GM10248 (cell line): ENCODE results near the gene PPP5C.

Source experiments
- CTCF ChIA-PET: fragments of 300-600 bp; sonication (Branson Sonifier 250); formaldehyde crosslinking; extraction: SDS; loops from one replicate; lab custom pipeline; 2021; ENCODE audit warnings: antibody characterized with exemption; lab: Yijun Ruan, JAX
- POLR2A ChIA-PET: fragments of 350-650 bp; sonication (Branson Sonifier 250); formaldehyde crosslinking; extraction: SDS; loops from one replicate; lab custom pipeline; 2020; ENCODE audit warnings: antibody characterized with exemption; lab: Yijun Ruan, JAX
- DNase-seq: peaks from one replicate; pipeline ENCODE4 v3.0.0; 2012; ENCODE audit errors: extremely low spot score
- TF ChIP-seq, protein P1 (sequence below): IDR thresholded peaks from 2 replicates; pipeline ENCODE4 v1.5.1; 2012; ENCODE audit warnings: mild to moderate bottlenecking, low read depth; ENCODE audit errors: extremely low read depth, missing control alignments, control extremely low read depth

PPP5C gene

DNA sequence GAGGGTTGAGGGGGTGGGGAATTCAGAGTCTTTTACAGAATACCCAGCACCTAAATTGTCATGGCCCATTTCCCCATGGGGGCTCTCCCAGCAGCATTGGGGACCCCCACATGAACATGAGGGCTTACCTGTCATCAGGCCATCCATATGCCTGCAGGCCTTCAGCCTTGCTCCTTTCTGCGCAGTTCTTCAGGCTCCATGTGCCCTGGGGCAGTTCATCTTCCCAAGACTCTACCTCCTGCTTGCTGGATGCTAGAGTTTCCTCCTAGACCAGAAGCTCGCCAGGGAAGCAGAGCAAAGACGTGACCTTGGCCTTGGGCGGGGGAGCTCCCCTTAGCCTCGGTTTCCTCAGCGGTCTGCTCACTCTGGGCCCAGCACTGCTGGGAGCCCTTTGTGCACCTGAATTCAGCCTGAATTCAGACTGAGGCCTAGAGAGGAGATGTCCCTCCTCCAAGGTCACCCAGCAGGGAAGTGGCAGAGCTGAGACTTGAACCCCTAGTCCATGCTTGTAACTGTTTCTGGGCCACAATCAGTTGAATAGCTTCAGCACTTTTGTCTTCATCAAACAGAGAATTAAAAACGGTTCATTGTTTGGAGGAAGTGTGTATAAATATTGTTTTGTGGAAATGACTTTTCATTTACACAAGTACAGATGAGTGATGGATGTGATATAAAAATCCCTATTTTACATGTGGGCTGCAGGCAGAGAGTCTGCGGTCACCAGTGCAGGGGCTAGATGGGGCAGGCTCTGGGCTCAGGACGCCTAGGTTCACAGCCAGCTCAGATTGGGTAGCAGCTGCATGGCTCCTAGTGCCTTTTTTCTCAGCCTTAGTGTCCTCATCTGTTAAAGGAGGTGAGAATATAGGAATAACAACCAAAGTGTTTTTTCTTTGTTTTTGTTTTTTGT, 9.5 kb downstream of the PPP5C start:
- ChIA-PET CTCF (interaction anchor here (1.2 to 5.5 kb wide), 6 partner anchors 9 to 45 kb away, joined by 3 to 31 read pairs (median 4); partner anchors contain the start of gene PPP5C), POLR2A (interaction anchor here (0.6 kb wide), 1 partner anchor 14 kb away, joined by 5 read pairs; no protein-coding TSS in a partner anchor)
- TF ChIP-seq, protein P1, sequence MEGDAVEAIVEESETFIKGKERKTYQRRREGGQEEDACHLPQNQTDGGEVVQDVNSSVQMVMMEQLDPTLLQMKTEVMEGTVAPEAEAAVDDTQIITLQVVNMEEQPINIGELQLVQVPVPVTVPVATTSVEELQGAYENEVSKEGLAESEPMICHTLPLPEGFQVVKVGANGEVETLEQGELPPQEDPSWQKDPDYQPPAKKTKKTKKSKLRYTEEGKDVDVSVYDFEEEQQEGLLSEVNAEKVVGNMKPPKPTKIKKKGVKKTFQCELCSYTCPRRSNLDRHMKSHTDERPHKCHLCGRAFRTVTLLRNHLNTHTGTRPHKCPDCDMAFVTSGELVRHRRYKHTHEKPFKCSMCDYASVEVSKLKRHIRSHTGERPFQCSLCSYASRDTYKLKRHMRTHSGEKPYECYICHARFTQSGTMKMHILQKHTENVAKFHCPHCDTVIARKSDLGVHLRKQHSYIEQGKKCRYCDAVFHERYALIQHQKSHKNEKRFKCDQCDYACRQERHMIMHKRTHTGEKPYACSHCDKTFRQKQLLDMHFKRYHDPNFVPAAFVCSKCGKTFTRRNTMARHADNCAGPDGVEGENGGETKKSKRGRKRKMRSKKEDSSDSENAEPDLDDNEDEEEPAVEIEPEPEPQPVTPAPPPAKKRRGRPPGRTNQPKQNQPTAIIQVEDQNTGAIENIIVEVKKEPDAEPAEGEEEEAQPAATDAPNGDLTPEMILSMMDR = no peak
- no peak for DNase-seq

DNA sequence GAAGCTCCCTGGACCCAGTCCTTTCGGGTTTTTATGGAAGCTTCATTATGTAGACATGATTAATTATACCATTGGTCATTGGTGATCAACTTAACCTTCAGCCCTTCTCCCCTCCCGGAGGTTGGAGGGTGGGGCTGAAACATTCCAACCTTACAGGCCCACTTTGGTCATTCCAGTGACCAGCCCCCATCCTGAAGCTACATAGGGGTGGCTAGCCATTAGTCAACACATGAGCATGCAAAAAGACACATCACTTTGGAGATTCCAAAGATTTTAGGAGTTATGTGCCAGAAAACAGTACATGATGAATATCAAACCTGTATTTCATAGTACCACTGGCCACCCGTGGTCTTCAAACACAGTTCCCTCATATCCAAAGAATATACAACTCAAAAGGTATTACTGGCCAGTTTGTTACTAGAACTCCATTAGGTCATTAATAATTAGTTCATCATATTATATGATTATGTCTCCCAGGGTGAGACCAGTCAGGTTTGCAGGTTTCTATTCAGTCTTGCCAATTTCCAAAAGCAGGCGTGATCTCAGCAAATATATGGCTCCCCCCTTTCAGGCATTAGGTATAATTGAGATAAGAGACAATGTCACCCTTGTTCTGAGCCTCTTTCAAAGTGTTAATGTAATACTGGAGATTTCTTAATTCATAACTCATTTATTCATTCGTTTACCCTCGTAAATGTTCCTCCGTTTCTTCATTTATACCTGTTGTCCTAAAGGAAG, 11.1 kb downstream of the PPP5C start:
- CTCF ChIA-PET = interaction anchor here (1.5 to 5.5 kb wide), 2 partner anchors 11 to 38 kb away, joined by 4 to 31 read pairs; partner anchors contain the start of gene PPP5C
- no peak for DNase-seq
- TF ChIP-seq, protein P1 = no peak
- POLR2A ChIA-PET = no interaction called here

DNA sequence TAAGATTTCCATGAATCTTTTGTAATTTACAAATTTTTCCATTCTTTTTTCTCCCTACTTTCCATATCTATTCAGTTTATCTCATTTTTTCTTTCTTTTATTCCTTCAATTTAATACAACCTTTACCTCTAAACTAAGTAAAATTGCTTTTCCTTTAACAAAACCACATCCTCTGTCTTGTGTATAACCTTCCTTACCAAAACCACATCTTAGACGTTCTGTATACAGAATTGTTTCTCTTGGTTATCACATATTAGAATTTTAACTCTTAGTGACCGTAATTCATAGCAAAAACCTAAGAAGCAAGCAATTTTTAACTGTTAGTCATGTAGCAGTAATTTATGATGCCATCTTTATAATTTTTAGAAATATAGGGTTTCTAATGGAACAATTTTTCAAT, 15.0 kb downstream of the PPP5C start:
- TF ChIP-seq, protein P1 = no peak
- DNase-seq = no peak
- POLR2A ChIA-PET = interaction anchor here (0.6 kb wide), 1 partner anchor 14 kb away, joined by 3 read pairs; no protein-coding TSS in a partner anchor
- CTCF ChIA-PET = no interaction called here

DNA sequence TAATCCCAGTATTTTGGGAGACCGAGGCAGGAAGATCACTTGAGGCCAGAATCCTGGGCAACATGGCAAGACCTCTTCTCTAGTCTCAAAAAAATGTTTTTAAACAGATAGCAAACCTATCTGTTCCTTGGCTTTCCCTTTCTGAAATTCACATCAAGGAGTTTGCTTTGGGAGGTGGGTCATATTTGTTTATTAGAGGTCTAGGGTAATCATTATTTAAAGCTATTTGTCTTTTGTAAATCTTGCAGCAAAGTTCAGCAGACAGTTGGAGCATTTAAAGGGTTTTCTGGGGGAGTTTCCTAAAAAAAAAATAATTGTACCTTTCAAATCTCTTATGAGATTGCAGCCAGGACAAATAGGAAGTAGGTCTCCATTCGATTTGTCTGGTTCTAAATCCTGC, 17.5 kb downstream of the PPP5C start:
- TF ChIP-seq, protein P1 = no peak
- DNase-seq = no peak
- ChIA-PET POLR2A (no interaction called here), CTCF (interaction anchor here (0.9 to 2.3 kb wide), 6 partner anchors 10 to 149 kb away, joined by 3 to 6 read pairs (median 4); partner anchors contain the start of gene PPP5C)

DNA sequence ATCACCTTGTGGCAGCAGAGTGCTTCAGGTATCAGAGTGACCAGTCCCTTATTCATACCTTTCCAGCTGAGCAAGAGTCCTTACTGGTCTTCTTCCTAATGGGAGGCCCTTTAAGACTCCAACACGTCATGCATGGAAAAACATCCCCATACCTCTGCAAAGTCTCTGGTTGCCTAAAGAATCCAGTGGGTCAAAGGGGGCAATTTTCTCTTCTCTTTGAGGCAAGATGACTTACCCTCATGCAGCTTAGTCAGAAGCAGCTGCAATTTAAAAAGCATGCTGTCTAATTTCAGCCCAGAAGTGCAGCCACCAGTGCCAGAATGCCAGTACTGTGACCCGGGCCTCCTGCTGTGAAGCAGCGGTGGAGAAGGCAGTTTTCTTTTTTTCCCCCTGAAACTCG, 18.7 kb downstream of the PPP5C start:
- POLR2A ChIA-PET = no interaction called here
- DNase-seq = no peak
- CTCF ChIA-PET = interaction anchor here (1.2 to 2.3 kb wide), 5 partner anchors 11 to 148 kb away, joined by 3 to 6 read pairs (median 5); no protein-coding TSS in a partner anchor
- TF ChIP-seq, protein P1 = no peak

DNA sequence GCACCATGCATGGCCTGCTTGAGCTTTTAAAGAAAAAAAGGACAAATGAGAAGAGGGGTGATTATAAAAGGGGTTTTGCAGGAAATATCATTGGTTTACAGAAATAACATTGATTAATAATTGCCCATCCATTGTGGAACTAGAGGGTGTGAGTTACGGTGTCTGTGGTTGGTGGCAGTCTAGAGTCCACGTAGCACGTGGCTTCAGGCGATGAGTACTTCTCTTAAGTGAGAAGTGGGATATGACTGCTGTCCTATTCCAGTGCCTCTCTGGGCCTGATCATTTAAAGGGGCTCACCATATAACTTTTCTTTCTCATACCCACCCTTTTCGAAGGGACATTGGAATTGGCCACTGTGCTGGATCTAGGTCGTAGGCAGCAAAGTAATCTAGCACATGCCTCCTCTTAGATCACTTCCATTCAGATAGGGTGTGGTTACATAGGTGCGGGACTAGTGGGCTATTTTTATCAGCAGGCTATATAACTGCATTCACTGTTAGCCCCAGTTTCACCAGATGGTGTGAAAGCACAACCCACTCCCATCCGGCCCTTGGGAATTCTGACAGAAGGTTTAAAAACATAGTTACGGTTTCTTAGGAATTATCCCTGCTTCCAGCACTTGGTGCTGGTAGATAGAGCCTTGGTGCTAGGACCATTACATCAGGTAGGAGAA, 19.9 kb downstream of the PPP5C start:
- POLR2A ChIA-PET = no interaction called here

More for the DNA sequence above, 19.9 kb downstream of the PPP5C start:
- DNase-seq = no peak
- TF ChIP-seq, protein P1 = no peak
- CTCF ChIA-PET = interaction anchor here (1.1 to 1.8 kb wide), 2 partner anchors 14 to 19 kb away, joined by 3 to 4 read pairs; no protein-coding TSS in a partner anchor
